HG03060 (cell line): ENCODE measurements around the gene GALNT10.

Experiments
- ATAC-seq: cut with Tn5 transposase; IDR thresholded peaks from one replicate; pipeline ENCODE4 v1.9.1; 2021; ENCODE audit warnings: low read depth, moderate number of reproducible peaks; ENCODE audit not compliant: unreplicated experiment

The GALNT10 gene

GRCh38 chr5:154176181-154176580 is 14.4 kb upstream of the GALNT10 start:
- no peak for ATAC-seq

- no peak for ATAC-seq
Observed at GRCh38 chr5:154178661-154179060, 11.9 kb upstream of the GALNT10 start.

- ATAC-seq, result peak; percentile 84
Observed at GRCh38 chr5:154179846-154180710, 10.5 kb upstream of the GALNT10 start.

GRCh38 chr5:154181161-154181560 is 9.4 kb upstream of the GALNT10 start:
- ATAC-seq, result no peak

- no peak for ATAC-seq
Observed at GRCh38 chr5:154189256-154189818, 1.2 kb upstream of the GALNT10 start.

GRCh38 chr5:154189819-154190594 is 526 bp upstream of the GALNT10 start:
- ATAC-seq, result peak; percentile 58

GRCh38 chr5:154191467-154192261 is 1.1 kb downstream of the GALNT10 start:
- no peak for ATAC-seq

- ATAC-seq, result no peak
Observed at GRCh38 chr5:154193283-154193682, 2.8 kb downstream of the GALNT10 start.

GRCh38 chr5:154193701-154194121 is 3.2 kb downstream of the GALNT10 start:
- ATAC-seq, result no peak

GRCh38 chr5:154194345-154195329 is 4.1 kb downstream of the GALNT10 start:
- no peak for ATAC-seq

- ATAC-seq, result no peak
Observed at GRCh38 chr5:154196281-154196680, 5.7 kb downstream of the GALNT10 start.

- no peak for ATAC-seq
Observed at GRCh38 chr5:154196955-154197652, 6.6 kb downstream of the GALNT10 start.

- peak; percentile 41 for ATAC-seq
Observed at GRCh38 chr5:154197801-154198491, 7.4 kb downstream of the GALNT10 start.

GRCh38 chr5:154198611-154199230 is 8.2 kb downstream of the GALNT10 start:
- ATAC-seq, result no peak

- no peak for ATAC-seq
Observed at GRCh38 chr5:154199263-154199662, 8.7 kb downstream of the GALNT10 start.

GRCh38 chr5:154199671-154200220 is 9.2 kb downstream of the GALNT10 start:
- ATAC-seq, result no peak

GRCh38 chr5:154200221-154200620 is 9.7 kb downstream of the GALNT10 start:
- ATAC-seq, result no peak
